HepG2 (cell line): ENCODE data around the gene PLPP7.

Experiments
- EZH2 ChIP-seq: conservative IDR thresholded peaks from 2 replicates; pipeline ENCODE4 v1.6.1; 2012; ENCODE audit warnings: mild to moderate bottlenecking, low read depth, low read length, moderate library complexity
- FOXP1 ChIP-seq, 2 experiments: fragments of 450-650 bp in 1 of 2; IDR thresholded peaks; 2 replicates each; pipeline ENCODE4 v1.6.1; 2017 to 2018; ENCODE audit warnings: antibody characterized with exemption in 1 of 2
- GABPA ChIP-seq, 2 experiments: IDR thresholded peaks; 2 replicates each; pipeline ENCODE4 v1.6.1; 2011 to 2016; ENCODE audit warnings: low read depth in 2 of 2, low read length in 1 of 2, missing biosample characterization in 1 of 2, missing genetic modification characterization in 1 of 2
- NFE2L2 ChIP-seq: fragments of 150-350 bp; IDR thresholded peaks from 2 replicates; pipeline ENCODE4 v1.6.1; 2014; ENCODE audit warnings: low read length
- POLR2A ChIP-seq, 2 experiments: IDR thresholded peaks; 2 replicates each; pipeline ENCODE4 v1.6.1; 2011; ENCODE audit warnings: low read depth in 2 of 2, low read length in 2 of 2, mild to moderate bottlenecking in 1 of 2, moderate library complexity in 1 of 2; ENCODE audit not compliant: insufficient read depth in 1 of 2
- RFXANK ChIP-seq: IDR thresholded peaks from 2 replicates; pipeline ENCODE4 v1.6.1; 2016
- ZNF10 ChIP-seq: sonication (generic); formaldehyde crosslinking; IDR thresholded peaks from 2 replicates; pipeline ENCODE4 v1.4.0; 2020; ENCODE audit warnings: mild to moderate bottlenecking, low read depth, missing genetic modification reagents, borderline replicate concordance
- ZNF121 ChIP-seq: sonication (generic); formaldehyde crosslinking; IDR thresholded peaks from 2 replicates; pipeline ENCODE4 v1.5.0; 2020; ENCODE audit warnings: mild to moderate bottlenecking, missing genetic modification reagents
- ZNF138 ChIP-seq: sonication (generic); formaldehyde crosslinking; IDR thresholded peaks from 2 replicates; pipeline ENCODE4 v1.5.0; 2020; ENCODE audit warnings: mild to moderate bottlenecking, low read depth, missing genetic modification reagents
- TF ChIP-seq, protein P1 (sequence below): sonication (generic); formaldehyde crosslinking; IDR thresholded peaks from 2 replicates; pipeline ENCODE4 v1.5.0; 2020; ENCODE audit warnings: mild to moderate bottlenecking, missing genetic modification reagents, moderate library complexity
- TF ChIP-seq, protein P2 (sequence below): sonication (generic); formaldehyde crosslinking; IDR thresholded peaks from 2 replicates; pipeline ENCODE4 v1.5.1; 2020; ENCODE audit warnings: mild to moderate bottlenecking, missing genetic modification reagents, moderate library complexity

DNA sequence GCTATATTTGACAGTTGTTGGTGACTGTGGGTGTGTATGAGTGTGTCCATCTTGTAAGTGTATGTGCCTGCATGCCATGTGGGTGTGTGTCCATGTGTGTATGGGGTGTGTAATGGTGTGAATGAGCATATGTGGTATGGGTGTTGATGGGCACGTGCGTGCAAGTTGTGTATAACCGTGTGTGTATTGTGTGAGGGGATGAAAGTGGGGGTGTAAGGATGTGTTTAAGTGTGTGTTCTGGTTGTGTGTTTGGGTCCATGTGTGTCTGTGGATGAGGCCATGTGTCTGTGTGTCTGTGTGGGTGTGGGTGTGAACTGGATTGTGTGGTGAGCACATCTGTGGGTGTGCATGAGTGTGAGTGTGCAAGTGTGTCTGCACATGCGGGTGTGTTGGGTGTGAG is 7.3 kb upstream of the PLPP7 start:
- TF ChIP-seq GABPA (IDR thresholded peaks at IDR 0.05; ENCODE audit: low read depth, low read length): peak; percentile 4; the same call in 1 of the 2 replicates
- no peak for TF ChIP-seq GABPA (CRISPR knock-in tag; IDR thresholded peaks at IDR 0.05; ENCODE audit: low read depth)
- TF ChIP-seq, protein P1, sequence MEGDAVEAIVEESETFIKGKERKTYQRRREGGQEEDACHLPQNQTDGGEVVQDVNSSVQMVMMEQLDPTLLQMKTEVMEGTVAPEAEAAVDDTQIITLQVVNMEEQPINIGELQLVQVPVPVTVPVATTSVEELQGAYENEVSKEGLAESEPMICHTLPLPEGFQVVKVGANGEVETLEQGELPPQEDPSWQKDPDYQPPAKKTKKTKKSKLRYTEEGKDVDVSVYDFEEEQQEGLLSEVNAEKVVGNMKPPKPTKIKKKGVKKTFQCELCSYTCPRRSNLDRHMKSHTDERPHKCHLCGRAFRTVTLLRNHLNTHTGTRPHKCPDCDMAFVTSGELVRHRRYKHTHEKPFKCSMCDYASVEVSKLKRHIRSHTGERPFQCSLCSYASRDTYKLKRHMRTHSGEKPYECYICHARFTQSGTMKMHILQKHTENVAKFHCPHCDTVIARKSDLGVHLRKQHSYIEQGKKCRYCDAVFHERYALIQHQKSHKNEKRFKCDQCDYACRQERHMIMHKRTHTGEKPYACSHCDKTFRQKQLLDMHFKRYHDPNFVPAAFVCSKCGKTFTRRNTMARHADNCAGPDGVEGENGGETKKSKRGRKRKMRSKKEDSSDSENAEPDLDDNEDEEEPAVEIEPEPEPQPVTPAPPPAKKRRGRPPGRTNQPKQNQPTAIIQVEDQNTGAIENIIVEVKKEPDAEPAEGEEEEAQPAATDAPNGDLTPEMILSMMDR: no peak
- TF ChIP-seq ZNF138 (CRISPR knock-in tag): no peak
- no peak for TF ChIP-seq ZNF121
- no peak for TF ChIP-seq POLR2A (IDR thresholded peaks at IDR 0.05; ENCODE audit: insufficient read depth in 1 of 2, low read depth in 2 of 2, low read length in 2 of 2)
- no peak for TF ChIP-seq ZNF10 (CRISPR knock-in tag)
- TF ChIP-seq, protein P2, sequence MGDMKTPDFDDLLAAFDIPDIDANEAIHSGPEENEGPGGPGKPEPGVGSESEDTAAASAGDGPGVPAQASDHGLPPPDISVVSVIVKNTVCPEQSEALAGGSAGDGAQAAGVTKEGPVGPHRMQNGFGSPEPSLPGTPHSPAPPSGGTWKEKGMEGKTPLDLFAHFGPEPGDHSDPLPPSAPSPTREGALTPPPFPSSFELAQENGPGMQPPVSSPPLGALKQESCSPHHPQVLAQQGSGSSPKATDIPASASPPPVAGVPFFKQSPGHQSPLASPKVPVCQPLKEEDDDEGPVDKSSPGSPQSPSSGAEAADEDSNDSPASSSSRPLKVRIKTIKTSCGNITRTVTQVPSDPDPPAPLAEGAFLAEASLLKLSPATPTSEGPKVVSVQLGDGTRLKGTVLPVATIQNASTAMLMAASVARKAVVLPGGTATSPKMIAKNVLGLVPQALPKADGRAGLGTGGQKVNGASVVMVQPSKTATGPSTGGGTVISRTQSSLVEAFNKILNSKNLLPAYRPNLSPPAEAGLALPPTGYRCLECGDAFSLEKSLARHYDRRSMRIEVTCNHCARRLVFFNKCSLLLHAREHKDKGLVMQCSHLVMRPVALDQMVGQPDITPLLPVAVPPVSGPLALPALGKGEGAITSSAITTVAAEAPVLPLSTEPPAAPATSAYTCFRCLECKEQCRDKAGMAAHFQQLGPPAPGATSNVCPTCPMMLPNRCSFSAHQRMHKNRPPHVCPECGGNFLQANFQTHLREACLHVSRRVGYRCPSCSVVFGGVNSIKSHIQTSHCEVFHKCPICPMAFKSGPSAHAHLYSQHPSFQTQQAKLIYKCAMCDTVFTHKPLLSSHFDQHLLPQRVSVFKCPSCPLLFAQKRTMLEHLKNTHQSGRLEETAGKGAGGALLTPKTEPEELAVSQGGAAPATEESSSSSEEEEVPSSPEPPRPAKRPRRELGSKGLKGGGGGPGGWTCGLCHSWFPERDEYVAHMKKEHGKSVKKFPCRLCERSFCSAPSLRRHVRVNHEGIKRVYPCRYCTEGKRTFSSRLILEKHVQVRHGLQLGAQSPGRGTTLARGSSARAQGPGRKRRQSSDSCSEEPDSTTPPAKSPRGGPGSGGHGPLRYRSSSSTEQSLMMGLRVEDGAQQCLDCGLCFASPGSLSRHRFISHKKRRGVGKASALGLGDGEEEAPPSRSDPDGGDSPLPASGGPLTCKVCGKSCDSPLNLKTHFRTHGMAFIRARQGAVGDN (CRISPR knock-in tag): no peak
- TF ChIP-seq NFE2L2: no peak
- TF ChIP-seq RFXANK (CRISPR knock-in tag): no peak
- TF ChIP-seq EZH2: no peak
- TF ChIP-seq FOXP1 (IDR thresholded peaks at IDR 0.05): no peak
- TF ChIP-seq FOXP1 (CRISPR knock-in tag; IDR thresholded peaks at IDR 0.05): no peak
